Measurements from ENCODE around the gene SNRNP70.

- no peak for TF ChIP-seq CTCF (conservative IDR thresholded peaks at IDR 0.05 in 1 of 2, IDR thresholded peaks at IDR 0.05 in 1 of 2; ENCODE audit: low read depth in 1 of 2, low read length in 2 of 2)
- no peak for TF ChIP-seq EZH2 (IDR thresholded peaks at IDR 0.05; ENCODE audit: low read length, missing control alignments)
Observed at GRCh38 chr19:49113762-49114629, 28.7 kb downstream of the SNRNP70 start, which contains the start of gene LIN7B.
